LNCaP clone FGC (cell line): Measurements from ENCODE around the gene UNC13C.

Experiments used
- DNase-seq: peaks from one replicate; pipeline ENCODE4 v3.0.0-alpha.2; 2011; ENCODE audit warnings: low read depth
- H3K4me3 ChIP-seq: 2 replicates; pipeline ENCODE4 v1.5.1; 2011; ENCODE audit warnings: mild to moderate bottlenecking, low read depth, low read length, control low read depth
- TF ChIP-seq, protein P1 (sequence below): IDR thresholded peaks from 2 replicates; pipeline ENCODE4 v1.5.1; 2012; ENCODE audit warnings: mild to moderate bottlenecking; ENCODE audit not compliant: control insufficient read depth, insufficient read depth; ENCODE audit errors: extremely low read depth

UNC13C gene

DNA sequence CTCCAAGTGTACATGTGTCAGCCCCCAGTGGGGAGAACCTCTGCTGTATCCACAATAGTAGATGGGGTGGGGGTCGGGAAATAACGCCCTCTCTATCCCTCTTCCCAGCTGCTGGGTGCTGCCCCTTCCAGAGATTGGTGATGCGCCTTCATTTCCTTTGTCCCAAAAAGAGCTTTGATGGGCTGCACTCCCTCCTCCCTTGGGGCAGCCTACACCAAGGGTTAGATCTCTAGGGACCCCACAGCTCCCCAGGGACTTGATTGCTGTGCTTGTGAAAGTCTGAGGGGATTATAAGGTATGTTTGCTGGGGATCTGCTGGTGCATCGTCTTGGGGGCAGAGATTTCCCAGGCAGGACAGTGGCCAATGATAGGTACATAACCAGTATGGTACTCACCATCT lies 105.3 kb downstream of the UNC13C start:
- no peak for DNase-seq
- no peak overlapping the region for H3K4me3 ChIP-seq
- TF ChIP-seq, protein P1, sequence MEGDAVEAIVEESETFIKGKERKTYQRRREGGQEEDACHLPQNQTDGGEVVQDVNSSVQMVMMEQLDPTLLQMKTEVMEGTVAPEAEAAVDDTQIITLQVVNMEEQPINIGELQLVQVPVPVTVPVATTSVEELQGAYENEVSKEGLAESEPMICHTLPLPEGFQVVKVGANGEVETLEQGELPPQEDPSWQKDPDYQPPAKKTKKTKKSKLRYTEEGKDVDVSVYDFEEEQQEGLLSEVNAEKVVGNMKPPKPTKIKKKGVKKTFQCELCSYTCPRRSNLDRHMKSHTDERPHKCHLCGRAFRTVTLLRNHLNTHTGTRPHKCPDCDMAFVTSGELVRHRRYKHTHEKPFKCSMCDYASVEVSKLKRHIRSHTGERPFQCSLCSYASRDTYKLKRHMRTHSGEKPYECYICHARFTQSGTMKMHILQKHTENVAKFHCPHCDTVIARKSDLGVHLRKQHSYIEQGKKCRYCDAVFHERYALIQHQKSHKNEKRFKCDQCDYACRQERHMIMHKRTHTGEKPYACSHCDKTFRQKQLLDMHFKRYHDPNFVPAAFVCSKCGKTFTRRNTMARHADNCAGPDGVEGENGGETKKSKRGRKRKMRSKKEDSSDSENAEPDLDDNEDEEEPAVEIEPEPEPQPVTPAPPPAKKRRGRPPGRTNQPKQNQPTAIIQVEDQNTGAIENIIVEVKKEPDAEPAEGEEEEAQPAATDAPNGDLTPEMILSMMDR: no peak

DNA sequence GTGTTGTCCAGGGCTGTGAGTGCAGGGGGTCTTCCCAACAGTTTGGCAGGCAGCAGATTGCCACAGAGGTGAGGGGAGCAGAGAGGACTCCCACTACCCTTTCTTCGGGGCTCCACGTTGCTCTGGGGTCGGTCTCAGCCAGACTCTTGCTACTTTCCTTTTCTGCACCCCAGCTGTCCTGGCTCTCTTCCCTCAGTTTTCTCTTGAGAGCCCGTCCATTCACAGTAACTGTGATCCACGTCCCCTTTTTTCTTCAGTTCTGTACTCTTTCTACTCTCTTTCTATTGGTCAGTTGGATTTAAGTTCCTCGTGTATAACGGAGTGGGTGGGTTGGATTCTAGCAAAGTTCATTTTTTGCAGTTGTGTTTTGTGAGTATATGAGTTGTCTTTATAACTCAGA lies 105.8 kb downstream of the UNC13C start:
- H3K4me3 ChIP-seq: no peak overlapping the region
- DNase-seq: no peak
- TF ChIP-seq, protein P1: no peak

- DNase-seq: no peak
- TF ChIP-seq, protein P1: no peak
Measured at GRCh38 chr15:54088837-54089236, 110.6 kb downstream of the UNC13C start.

GRCh38 chr15:54089776-54090175 lies 111.5 kb downstream of the UNC13C start:
- H3K4me3 ChIP-seq: no peak overlapping the region
- DNase-seq: no peak
- TF ChIP-seq, protein P1: no peak

More at GRCh38 chr15:54088837-54089236, 110.6 kb downstream of the UNC13C start:
- no peak overlapping the region for H3K4me3 ChIP-seq

DNA sequence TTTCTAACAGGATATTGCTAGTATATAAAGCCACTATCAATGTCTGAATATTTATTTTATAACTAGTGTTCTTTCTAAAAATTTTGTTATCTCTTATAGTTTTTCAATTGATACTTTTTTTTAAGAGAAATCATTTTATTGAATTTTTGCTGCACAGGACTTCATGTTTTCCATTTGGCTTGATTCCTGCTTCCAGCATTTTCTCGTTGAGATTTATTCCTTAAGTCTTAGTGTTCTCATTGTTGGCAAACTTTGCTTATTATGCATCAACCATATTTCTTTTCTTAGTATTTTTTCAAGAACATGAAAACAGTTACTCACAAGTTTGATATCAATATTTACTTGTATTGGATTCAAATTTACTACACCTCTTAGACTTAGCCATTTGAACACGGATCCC lies 113.4 kb downstream of the UNC13C start:
- no peak overlapping the region for H3K4me3 ChIP-seq
- TF ChIP-seq, protein P1: no peak
- DNase-seq: no peak

- TF ChIP-seq, protein P1: no peak
- no peak overlapping the region for H3K4me3 ChIP-seq
- DNase-seq: no peak
Measured at GRCh38 chr15:54094661-54095060, 116.4 kb downstream of the UNC13C start.

DNA sequence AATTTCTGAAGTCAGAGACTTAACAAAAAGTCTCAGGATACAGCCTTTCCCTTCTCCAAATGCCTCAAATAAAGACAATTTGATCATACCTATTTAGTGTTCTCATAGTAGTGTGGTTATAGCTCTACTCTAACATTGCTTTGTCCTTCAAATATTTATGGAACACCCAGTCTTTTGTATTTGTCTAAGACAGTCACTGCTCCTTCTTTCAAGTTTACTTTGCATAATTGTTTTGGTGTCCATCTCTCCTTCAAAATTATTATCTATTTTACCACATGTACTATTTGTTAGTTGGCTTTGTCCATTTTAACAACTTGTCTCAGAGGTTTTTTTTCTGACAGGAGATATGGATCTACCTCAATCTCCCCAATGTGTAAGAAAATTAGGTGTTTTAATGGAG lies 118.8 kb downstream of the UNC13C start:
- peak; percentile 85 for DNase-seq
- TF ChIP-seq, protein P1: no peak
- H3K4me3 ChIP-seq: no peak overlapping the region
